H1 (cell line): ENCODE results near the gene HEXIM1. TPM values are rescaled to one million over a fixed set of nuclear protein-coding genes. Genes with fewer than 3 reads are reported as not detected.
A peak's percentile ranks its signal among the peaks of the same experiment; 100 is the strongest.

Experiments
- CEBPB ChIP-seq: IDR thresholded peaks from 2 replicates; pipeline ENCODE4 v1.6.1; 2012; ENCODE audit warnings: low read depth, low read length
- CREB1 ChIP-seq: IDR thresholded peaks from 2 replicates; pipeline ENCODE4 v1.6.1; 2012; ENCODE audit warnings: inconsistent platforms
- CTBP2 ChIP-seq: IDR thresholded peaks from 2 replicates; pipeline ENCODE4 v1.7.0; 2011; ENCODE audit warnings: borderline replicate concordance, mild to moderate bottlenecking, moderate library complexity, mixed read lengths, low read length; ENCODE audit not compliant: insufficient read depth, insufficient read length
- GTF2F1 ChIP-seq: IDR thresholded peaks from 2 replicates; pipeline ENCODE4 v1.6.1; 2012; ENCODE audit warnings: low read depth, low read length, improper control_type of control experiment, borderline replicate concordance
- HDAC6 ChIP-seq: IDR thresholded peaks from one replicate; pipeline ENCODE4 v1.7.1; 2012; ENCODE audit warnings: low read depth, mild to moderate bottlenecking, inconsistent platforms, low read length, moderate library complexity
- JUND ChIP-seq: IDR thresholded peaks from 2 replicates; pipeline ENCODE4 v1.6.1; 2011; ENCODE audit warnings: mild to moderate bottlenecking, improper control_type of control experiment, low read length
- KDM1A ChIP-seq: fragments of 200-600, 300-600 bp; sonication (generic); IDR thresholded peaks from 2 replicates; pipeline ENCODE4 v1.7.1; 2016; ENCODE audit warnings: mild to moderate bottlenecking, low read length, borderline replicate concordance
- KDM4A ChIP-seq: IDR thresholded peaks from one replicate; pipeline ENCODE4 v1.7.1; 2012; ENCODE audit warnings: low read depth, mild to moderate bottlenecking, moderate library complexity, low read length, inconsistent platforms; ENCODE audit not compliant: severe bottlenecking
- KDM5A ChIP-seq: fragments of 200-600 bp; IDR thresholded peaks from 2 replicates; pipeline ENCODE4 v1.7.1; 2012; ENCODE audit warnings: mild to moderate bottlenecking, low read length, inconsistent platforms, mixed read lengths
- NANOG ChIP-seq: IDR thresholded peaks from 2 replicates; pipeline ENCODE4 v1.6.1; 2011; ENCODE audit warnings: low read length, low read depth, mild to moderate bottlenecking, inconsistent platforms; ENCODE audit not compliant: insufficient read depth, poor library complexity, severe bottlenecking
- POLR2A ChIP-seq, 2 experiments: IDR thresholded peaks; 1 replicate in 1 of 2; 2 replicates in 1 of 2; pipeline ENCODE4 v1.6.1; 2011; ENCODE audit warnings: low read depth in 2 of 2, low read length in 2 of 2, mild to moderate bottlenecking in 2 of 2; ENCODE audit errors: control extremely low read depth in 1 of 2
- RAD21 ChIP-seq, 2 experiments: IDR thresholded peaks in 1 of 2; conservative IDR thresholded peaks in 1 of 2; 2 replicates each; pipeline ENCODE4 v1.6.1; 2011; ENCODE audit warnings: low read depth in 2 of 2, low read length in 2 of 2, improper control_type of control experiment in 1 of 2, inconsistent platforms in 1 of 2, mild to moderate bottlenecking in 1 of 2, moderate library complexity in 1 of 2
- RBBP5 ChIP-seq: IDR thresholded peaks from 2 replicates; pipeline ENCODE4 v1.7.1; 2012; ENCODE audit warnings: low read depth, mild to moderate bottlenecking, inconsistent platforms, low read length, moderate library complexity, borderline replicate concordance
- RFX5 ChIP-seq: IDR thresholded peaks from 2 replicates; pipeline ENCODE4 v1.6.1; 2011; ENCODE audit warnings: low read depth, low read length, improper control_type of control experiment, borderline replicate concordance
- RNF2 ChIP-seq: fragments of 200-900, 300-1000 bp; sonication (generic); IDR thresholded peaks from 2 replicates; pipeline ENCODE4 v1.7.1; 2016; ENCODE audit warnings: borderline replicate concordance, low read depth, mild to moderate bottlenecking, antibody characterized with exemption, low read length; ENCODE audit not compliant: poor library complexity, severe bottlenecking; ENCODE audit errors: missing control alignments
- SAP30 ChIP-seq: fragments of 300-600 bp; sonication (generic); IDR thresholded peaks from 2 replicates; pipeline ENCODE4 v1.7.1; 2012; ENCODE audit warnings: low read length, moderate library complexity, mild to moderate bottlenecking, inconsistent platforms; ENCODE audit not compliant: insufficient read depth, insufficient replicate concordance
- SIN3A ChIP-seq, 2 experiments: IDR thresholded peaks in 1 of 2; conservative IDR thresholded peaks in 1 of 2; 2 replicates each; pipeline ENCODE4 v1.6.1; 2011 to 2012; ENCODE audit warnings: low read length in 2 of 2, improper control_type of control experiment in 1 of 2, low read depth in 1 of 2, mild to moderate bottlenecking in 1 of 2
- SP1 ChIP-seq: IDR thresholded peaks from 2 replicates; pipeline ENCODE4 v1.6.1; 2011; ENCODE audit warnings: low read depth, low read length
- SP4 ChIP-seq: IDR thresholded peaks from 2 replicates; pipeline ENCODE4 v1.6.1; 2012; ENCODE audit warnings: low read length, inconsistent platforms
- SUZ12 ChIP-seq: fragments of 200-600 bp; sonication (generic); IDR thresholded peaks from 2 replicates; pipeline ENCODE4 v1.6.1; 2012; ENCODE audit warnings: mild to moderate bottlenecking, inconsistent platforms, low read length, moderate library complexity, mixed read lengths
- TAF1 ChIP-seq: IDR thresholded peaks from 2 replicates; pipeline ENCODE4 v1.6.1; 2011; ENCODE audit warnings: mild to moderate bottlenecking, low read depth, low read length
- TCF12 ChIP-seq: IDR thresholded peaks from 2 replicates; pipeline ENCODE4 v1.6.1; 2011; ENCODE audit warnings: low read depth, mild to moderate bottlenecking, low read length
- TEAD4 ChIP-seq: IDR thresholded peaks from 2 replicates; pipeline ENCODE4 v1.6.1; 2012; ENCODE audit warnings: low read depth, low read length, inconsistent platforms, mixed read lengths
- YY1 ChIP-seq: IDR thresholded peaks from 2 replicates; pipeline ENCODE4 v1.6.1; 2011; ENCODE audit warnings: low read depth, mild to moderate bottlenecking, low read length
- ZNF274 ChIP-seq: IDR thresholded peaks from 2 replicates; pipeline ENCODE4 v1.7.0; 2012; ENCODE audit warnings: low read length, borderline replicate concordance; ENCODE audit errors: extremely low read depth
- polyA plus RNA-seq, 7 experiments: library from polyadenylated mRNA; depleted of rRNA in 3 of 7; stranded (reverse) in 5 of 7; unstranded in 2 of 7; fragments of >200 nt in 5 of 7; fragments of 200-250 nt in 2 of 7; gene quantifications; 1 replicate in 5 of 7; 2 replicates in 1 of 7; 4 replicates in 1 of 7; pipeline versions ENCODE4 v1.2.1 to v1.2.3, GENCODE V29; 2011 to 2013; ENCODE audit warnings: missing spikeins in 2 of 7, mixed read lengths in 2 of 7
- total RNA-seq: library from RNA; stranded (reverse); fragmentation: NEBNext Ultra II Directional; extraction: Animal tissue kit (Norgen Biotek cat#: 25700); gene quantifications from 2 replicates; pipeline ENCODE4 v1.2.1, GENCODE V29; 2021

HEXIM1 gene
- total and polyA plus RNA-seq, 2 of the 8 experiments (the other 6 are each of a cell fraction or from before 2014, with no cell fraction given): 9.1 to 38.3 TPM

GRCh38 chr17:45147581-45148182 is 593 bp upstream of the HEXIM1 start (continued):
- TF ChIP-seq TAF1: peak; percentile 83
- TF ChIP-seq CREB1: peak; percentile 45; the same call in 1 of the 2 replicates
- no peak for TF ChIP-seq NANOG
- TF ChIP-seq POLR2A (IDR thresholded peaks at IDR 0.05; ENCODE audit: control extremely low read depth in 1 of 2, low read depth in 2 of 2, low read length in 2 of 2): peak in 1 of 2 experiments; percentile 58; a peak in 2 of 3 replicates
- no peak; the same call in 1 of the 2 replicates for TF ChIP-seq SP4
- peak; percentile 75 for TF ChIP-seq YY1
- TF ChIP-seq ZNF274: no peak
- peak in 1 of 2 experiments; percentile 75; a peak in 2 of 4 replicates for TF ChIP-seq SIN3A (conservative IDR thresholded peaks at IDR 0.05 in 1 of 2, IDR thresholded peaks at IDR 0.05 in 1 of 2; ENCODE audit: low read depth in 1 of 2, low read length in 2 of 2)
- TF ChIP-seq TEAD4: peak; percentile 9; the same call in 1 of the 2 replicates
- no peak for TF ChIP-seq GTF2F1
- no peak for TF ChIP-seq KDM1A
- TF ChIP-seq CEBPB: no peak
- TF ChIP-seq RFX5: no peak
- TF ChIP-seq KDM4A: no peak
- TF ChIP-seq TCF12: no peak
- no peak for TF ChIP-seq SAP30
- TF ChIP-seq RBBP5: no peak
- TF ChIP-seq RAD21 (IDR thresholded peaks at IDR 0.05 in 1 of 2, conservative IDR thresholded peaks at IDR 0.05 in 1 of 2; ENCODE audit: low read depth in 2 of 2, low read length in 2 of 2): no peak
- TF ChIP-seq SUZ12: no peak
- no peak for TF ChIP-seq HDAC6
- peak; percentile 98 for TF ChIP-seq JUND
- TF ChIP-seq KDM5A: no peak
- TF ChIP-seq SP1: peak; percentile 74; the same call in 1 of the 2 replicates
- TF ChIP-seq CTBP2: no peak
- no peak for TF ChIP-seq RNF2
